Neural crest cell (in vitro differentiated cells): Measurements from ENCODE around the gene KCP. TPM values are rescaled to one million over a fixed set of nuclear protein-coding genes. Genes with fewer than 3 reads are reported as not detected.

Source experiments
- DNase-seq: peaks from one replicate; pipeline ENCODE4 v3.0.0; 2021; ENCODE audit warnings: low read depth, mixed read lengths, low spot score
- H3K27ac Mint-ChIP-seq: one replicate; pipeline ENCODE4 v1.8.0; 2021; ENCODE audit warnings: mild to moderate bottlenecking, mixed read lengths; ENCODE audit not compliant: unreplicated experiment
- H3K27me3 Mint-ChIP-seq: 2 replicates; pipeline ENCODE4 v1.8.0; 2021; ENCODE audit warnings: low read depth, mild to moderate bottlenecking, mixed read lengths
- H3K36me3 Mint-ChIP-seq: 2 replicates; pipeline ENCODE4 v1.8.0; 2021; ENCODE audit warnings: low read depth, mild to moderate bottlenecking, mixed read lengths
- H3K4me1 Mint-ChIP-seq: 2 replicates; pipeline ENCODE4 v1.8.0; 2021; ENCODE audit warnings: mixed read lengths
- H3K4me3 Mint-ChIP-seq: one replicate; pipeline ENCODE4 v1.8.0; 2021; ENCODE audit warnings: mild to moderate bottlenecking, mixed read lengths
- H3K9me3 Mint-ChIP-seq: 2 replicates; pipeline ENCODE4 v1.8.0; 2021; ENCODE audit warnings: mixed read lengths
- CTCF ChIP-seq: fragments of 200-600 bp; sonication (generic); conservative IDR thresholded peaks from 2 replicates; pipeline ENCODE4 v1.5.0; 2021; ENCODE audit warnings: antibody characterized with exemption, mild to moderate bottlenecking
- total RNA-seq: library from RNA; stranded (reverse); gene quantifications from 2 replicates; pipeline ENCODE4 v1.2.1, GENCODE V29; 2021

Gene KCP
- total RNA-seq, 1 donor from 2014 or later = 2.9 TPM

DNA sequence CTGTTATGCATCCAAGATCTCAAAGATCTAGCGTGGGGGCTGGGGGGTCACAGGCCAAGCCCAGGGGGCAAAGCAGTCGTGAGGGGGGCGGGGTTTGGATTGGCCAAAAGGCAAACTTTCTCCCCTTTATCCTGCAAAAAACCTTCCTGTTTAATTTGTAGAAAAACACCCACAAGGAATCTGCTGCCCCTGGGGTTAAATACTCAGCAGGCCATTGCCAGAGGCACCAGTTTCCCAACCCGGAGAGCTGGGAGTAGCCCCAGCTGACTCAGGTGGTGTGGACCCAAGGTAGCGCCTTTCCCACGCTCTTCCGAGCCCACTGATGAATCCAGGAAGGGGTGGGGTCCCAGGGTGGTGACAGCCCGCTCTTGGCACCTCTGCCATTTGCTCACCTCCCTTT, 21.4 kb downstream of the KCP start:
- TF ChIP-seq CTCF = no peak
- H3K4me1 Mint-ChIP-seq = peaks cover 3% of the 10 kb centered on the region
- H3K4me3 Mint-ChIP-seq = no peak overlapping the region
- DNase-seq = no peak
- H3K9me3 Mint-ChIP-seq = no peaks in the 10 kb centered on the region
- H3K27me3 Mint-ChIP-seq = peaks cover 16% of the 10 kb centered on the region
- H3K36me3 Mint-ChIP-seq = no peaks in the 10 kb centered on the region
- H3K27ac Mint-ChIP-seq = no peak overlapping the region

DNA sequence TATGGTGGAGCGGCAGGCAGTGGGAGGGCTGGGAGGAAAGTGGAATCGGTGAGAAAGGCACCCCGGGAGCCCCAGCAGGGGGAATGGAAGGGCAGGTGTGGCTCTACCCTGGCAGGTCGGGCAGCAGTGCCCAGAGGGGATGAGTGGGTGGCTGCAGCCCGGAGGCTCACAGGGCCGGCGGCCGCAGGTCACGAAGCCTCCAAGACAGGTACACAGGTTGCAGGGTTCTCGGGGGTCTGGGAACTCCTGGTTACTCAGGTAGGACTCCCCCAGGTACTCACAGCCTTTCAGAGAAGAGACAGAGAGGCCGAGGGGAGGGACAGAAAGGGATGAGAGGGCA, 21.8 kb downstream of the KCP start:
- no peak for TF ChIP-seq CTCF
- no peak for DNase-seq
- H3K27me3 Mint-ChIP-seq = peaks cover 16% of the 10 kb centered on the region
- peaks cover 4% of the 10 kb centered on the region for H3K4me1 Mint-ChIP-seq
- H3K9me3 Mint-ChIP-seq = no peaks in the 10 kb centered on the region
- H3K36me3 Mint-ChIP-seq = no peaks in the 10 kb centered on the region
- no peak overlapping the region for H3K27ac Mint-ChIP-seq
- H3K4me3 Mint-ChIP-seq = no peak overlapping the region

DNA sequence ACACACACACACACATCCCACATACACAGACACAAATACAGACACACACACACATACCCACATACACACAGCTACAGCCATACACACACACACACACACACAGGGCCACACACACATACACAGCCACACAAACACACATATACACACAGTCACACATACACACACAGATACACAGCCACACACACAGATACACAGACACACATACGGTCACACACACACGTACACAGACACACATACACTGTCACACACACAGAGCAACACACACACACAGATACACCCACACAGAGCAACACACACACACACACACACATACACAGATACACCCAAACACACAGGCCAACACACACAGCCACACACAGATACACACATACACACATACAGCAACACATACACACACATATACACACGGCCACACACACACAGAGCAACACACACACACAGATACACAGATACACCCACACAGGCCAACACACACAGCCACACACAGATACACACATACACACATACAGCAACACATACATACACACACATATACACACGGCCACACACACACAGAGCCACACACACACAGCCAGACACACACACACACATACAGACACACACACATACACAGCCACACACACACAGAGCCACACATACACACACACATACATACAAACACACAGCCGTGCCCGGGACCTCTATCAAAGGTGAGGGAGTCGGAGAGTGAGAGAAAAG, 22.3 kb downstream of the KCP start:
- DNase-seq = no peak
- Mint-ChIP-seq H3K27ac (no peak overlapping the region), H3K4me1 (peaks cover 4% of the 10 kb centered on the region), H3K27me3 (peaks cover 16% of the 10 kb centered on the region), H3K36me3 (no peaks in the 10 kb centered on the region), H3K4me3 (no peak overlapping the region), H3K9me3 (no peaks in the 10 kb centered on the region)
- no peak for TF ChIP-seq CTCF

GRCh38 chr7:128887169-128888038, 23.1 kb downstream of the KCP start:
- H3K4me1 Mint-ChIP-seq = peaks cover 4% of the 10 kb centered on the region
- no peak overlapping the region for H3K4me3 Mint-ChIP-seq
- H3K27ac Mint-ChIP-seq = no peak overlapping the region
- H3K9me3 Mint-ChIP-seq = no peaks in the 10 kb centered on the region
- no peaks in the 10 kb centered on the region for H3K36me3 Mint-ChIP-seq
- no peak for TF ChIP-seq CTCF
- DNase-seq = no peak
- H3K27me3 Mint-ChIP-seq = peaks cover 10% of the 10 kb centered on the region

DNA sequence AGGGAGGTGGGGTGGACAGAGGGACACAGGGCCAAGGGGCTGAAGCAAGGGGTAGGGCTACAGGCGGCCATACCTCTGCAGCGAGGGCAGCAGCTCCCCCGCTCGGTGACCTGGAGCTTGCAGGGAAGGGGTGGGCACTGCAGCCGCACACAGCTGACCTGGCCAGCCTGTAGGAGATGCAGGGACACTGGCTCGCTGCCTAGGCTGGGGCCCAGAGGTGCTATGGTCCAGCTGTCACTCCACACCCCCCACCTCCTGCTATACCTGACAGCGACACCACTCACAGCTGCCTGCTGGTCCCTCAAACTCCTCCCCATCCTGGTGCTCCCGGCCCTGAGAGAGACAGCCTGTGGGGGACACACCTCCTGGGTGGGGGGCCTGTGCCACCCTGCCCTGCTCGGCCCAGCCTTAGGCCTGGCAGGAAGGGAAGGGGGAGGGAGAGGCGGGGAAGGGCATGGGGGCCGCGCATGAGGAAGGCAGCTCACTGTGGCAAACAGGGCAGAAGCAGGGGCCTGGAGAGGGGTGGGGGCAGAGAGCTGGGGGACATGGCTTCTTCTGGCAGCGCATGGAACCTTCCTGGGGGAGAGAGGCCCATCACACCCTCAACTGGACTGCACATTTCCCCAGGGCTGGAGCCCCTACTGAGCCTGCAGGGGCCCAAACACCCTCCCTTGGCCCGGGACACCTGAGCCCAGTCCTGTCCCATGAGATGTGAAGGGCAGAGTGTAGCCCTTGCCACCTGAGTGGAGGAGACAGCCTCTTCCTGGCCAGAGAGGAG, 23.9 kb downstream of the KCP start:
- Mint-ChIP-seq H3K9me3 (no peaks in the 10 kb centered on the region), H3K36me3 (no peaks in the 10 kb centered on the region), H3K4me1 (peaks cover 4% of the 10 kb centered on the region), H3K27ac (no peak overlapping the region), H3K4me3 (no peak overlapping the region), H3K27me3 (peaks cover 4% of the 10 kb centered on the region)
- TF ChIP-seq CTCF = no peak
- no peak for DNase-seq
